Measurements from ENCODE around the gene WNT6.

GRCh38 chr2:218815244-218815637 is 44.4 kb upstream of the WNT6 start:
- TF ChIP-seq CTCF (IDR thresholded peaks at IDR 0.05), result no peak
- TF ChIP-seq POLR2A (IDR thresholded peaks at IDR 0.05), result no peak

Measured in prostate gland (tissue), 2 donors.